Hepatocyte (in vitro differentiated cells): ENCODE results near the gene PCYT2.

ENCODE experiments used
- EZH2 ChIP-seq: fragments of 200-600 bp; sonication (generic); IDR thresholded peaks from 2 replicates; pipeline ENCODE4 v1.6.1; 2016; ENCODE audit warnings: antibody characterized with exemption, mild to moderate bottlenecking, borderline replicate concordance
- EZH2phosphoT487 ChIP-seq: fragments of 200-600 bp; sonication (generic); IDR thresholded peaks from one replicate; pipeline ENCODE4 v1.6.1; 2018; ENCODE audit warnings: antibody characterized with exemption, mild to moderate bottlenecking, low read depth, moderate library complexity; ENCODE audit not compliant: unreplicated experiment, severe bottlenecking
- TF ChIP-seq, protein P1 (sequence below): fragments of 200-600 bp; sonication (generic); IDR thresholded peaks from 2 replicates; pipeline ENCODE4 v1.5.1; 2016; ENCODE audit warnings: antibody characterized with exemption, mild to moderate bottlenecking; ENCODE audit not compliant: poor library complexity

DNA sequence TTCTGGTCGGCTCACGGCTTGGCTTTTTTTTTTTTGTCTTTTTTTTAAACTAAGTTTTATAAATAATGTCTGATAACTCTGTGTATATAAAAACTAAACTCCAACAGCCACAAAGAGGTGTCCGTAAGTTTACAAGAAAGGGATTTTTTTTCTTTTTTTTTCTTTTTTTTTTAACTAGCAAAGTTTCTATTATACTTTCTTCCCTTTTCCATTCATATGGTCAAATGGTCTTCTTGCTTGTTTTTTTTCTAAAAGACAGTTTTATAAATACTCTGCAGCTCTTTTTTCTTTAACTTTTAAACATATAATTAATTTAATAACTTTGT lies 10.3 kb upstream of the PCYT2 start:
- TF ChIP-seq, protein P1, sequence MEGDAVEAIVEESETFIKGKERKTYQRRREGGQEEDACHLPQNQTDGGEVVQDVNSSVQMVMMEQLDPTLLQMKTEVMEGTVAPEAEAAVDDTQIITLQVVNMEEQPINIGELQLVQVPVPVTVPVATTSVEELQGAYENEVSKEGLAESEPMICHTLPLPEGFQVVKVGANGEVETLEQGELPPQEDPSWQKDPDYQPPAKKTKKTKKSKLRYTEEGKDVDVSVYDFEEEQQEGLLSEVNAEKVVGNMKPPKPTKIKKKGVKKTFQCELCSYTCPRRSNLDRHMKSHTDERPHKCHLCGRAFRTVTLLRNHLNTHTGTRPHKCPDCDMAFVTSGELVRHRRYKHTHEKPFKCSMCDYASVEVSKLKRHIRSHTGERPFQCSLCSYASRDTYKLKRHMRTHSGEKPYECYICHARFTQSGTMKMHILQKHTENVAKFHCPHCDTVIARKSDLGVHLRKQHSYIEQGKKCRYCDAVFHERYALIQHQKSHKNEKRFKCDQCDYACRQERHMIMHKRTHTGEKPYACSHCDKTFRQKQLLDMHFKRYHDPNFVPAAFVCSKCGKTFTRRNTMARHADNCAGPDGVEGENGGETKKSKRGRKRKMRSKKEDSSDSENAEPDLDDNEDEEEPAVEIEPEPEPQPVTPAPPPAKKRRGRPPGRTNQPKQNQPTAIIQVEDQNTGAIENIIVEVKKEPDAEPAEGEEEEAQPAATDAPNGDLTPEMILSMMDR = no peak
- TF ChIP-seq EZH2 (no peak), EZH2phosphoT487 (no peak)
